Measurements from ENCODE around the gene LTA. TPM values are rescaled to one million over a fixed set of nuclear protein-coding genes. Genes with fewer than 3 reads are reported as not detected.

LTA gene
- total and polyA plus RNA-seq, 3 experiments from 2014 or later: 23.3 to 854 (median 839) TPM

GRCh38 chr6:31535538-31536324, 36.4 kb upstream of the LTA start:
- peak overlapping the region in 7 of 8 donors; percentile 17 to 91 (median 63) for H3K27ac Mint-ChIP-seq

GRCh38 chr6:31538805-31539400, 33.2 kb upstream of the LTA start:
- Histone ChIP-seq H3K4me1 (ENCODE audit: insufficient read depth, low read length) (peaks cover 45% of the 10 kb centered on the region), H3K27ac (ENCODE audit: low read depth, low read length) (no peak overlapping the region), H3K36me3 (ENCODE audit: insufficient read depth, low read length) (peaks cover 47% of the 10 kb centered on the region), H3K27me3 (ENCODE audit: insufficient read depth, low read length, poor library complexity, severe bottlenecking) (no peaks in the 10 kb centered on the region), H3K4me3 (ENCODE audit: low read length) (no peak overlapping the region), H3K9me3 (ENCODE audit: low read length) (no peaks in the 10 kb centered on the region)
- Mint-ChIP-seq H3K27me3 (no peaks in the 10 kb centered on the region), H3K9me3 (no peaks in the 10 kb centered on the region), H3K36me3 (peaks cover 18 to 73% (median 36%) of the 10 kb centered on the region in 3 donors), H3K4me1 (peaks cover 59 to 76% (median 61%) of the 10 kb centered on the region in 3 donors), H3K27ac (peak overlapping the region; percentile 74 to 100 (median 99)), H3K4me3 (peak overlapping the region; percentile 96 to 99 (median 98))
- ChIA-PET CTCF (interaction anchor here (0.7 to 16.4 kb wide), 5 partner anchors 10 to 291 kb away, joined by 3 to 504 read pairs (median 3); partner anchors contain the start of gene NCR3), POLR2A (interaction anchor here (0.5 to 3.6 kb wide), 2 partner anchors 40 to 44 kb away, joined by 8 to 28 read pairs; no protein-coding TSS in a partner anchor)
- no peak for DNase-seq

More at GRCh38 chr6:31535538-31536324, 36.4 kb upstream of the LTA start:
- ChIA-PET POLR2A (no interaction called here), CTCF (no interaction called here)
- H3K4me3 Mint-ChIP-seq: peak overlapping the region in 1 of 7 donors; percentile 35
- H3K9me3 Mint-ChIP-seq: no peaks in the 10 kb centered on the region
- H3K27me3 Mint-ChIP-seq: no peaks in the 10 kb centered on the region
- Histone ChIP-seq H3K36me3 (ENCODE audit: insufficient read depth, low read length) (peaks cover 72% of the 10 kb centered on the region), H3K4me3 (ENCODE audit: low read length) (no peak overlapping the region), H3K27me3 (ENCODE audit: insufficient read depth, low read length, poor library complexity, severe bottlenecking) (no peaks in the 10 kb centered on the region), H3K9me3 (ENCODE audit: low read length) (no peaks in the 10 kb centered on the region), H3K27ac (ENCODE audit: low read depth, low read length) (no peak overlapping the region), H3K4me1 (ENCODE audit: insufficient read depth, low read length) (peaks cover 32% of the 10 kb centered on the region)
- peaks cover 48 to 73% (median 54%) of the 10 kb centered on the region in 3 donors for H3K4me1 Mint-ChIP-seq
- DNase-seq: no peak
- peaks cover 18 to 91% (median 43%) of the 10 kb centered on the region in 3 donors for H3K36me3 Mint-ChIP-seq

- no peaks in the 10 kb centered on the region for H3K9me3 Mint-ChIP-seq
- Histone ChIP-seq H3K27me3 (ENCODE audit: insufficient read depth, low read length, poor library complexity, severe bottlenecking) (no peaks in the 10 kb centered on the region), H3K9me3 (ENCODE audit: low read length) (no peaks in the 10 kb centered on the region), H3K4me3 (ENCODE audit: low read length) (peak overlapping the region; percentile 100), H3K4me1 (ENCODE audit: insufficient read depth, low read length) (peaks cover 45% of the 10 kb centered on the region), H3K27ac (ENCODE audit: low read depth, low read length) (peak overlapping the region; percentile 100), H3K36me3 (ENCODE audit: insufficient read depth, low read length) (peaks cover 30% of the 10 kb centered on the region)
- H3K36me3 Mint-ChIP-seq: peaks cover 17 to 56% (median 32%) of the 10 kb centered on the region in 3 donors
- ChIA-PET CTCF (interaction anchor here (1.3 to 32.2 kb wide), 7 partner anchors 10 to 80 kb away, joined by 3 to 576 read pairs (median 23); partner anchors contain the start of genes LST1, LTB, MCCD1 and NCR3), POLR2A (interaction anchor here (0.5 to 3.6 kb wide), 18 partner anchors 11 to 357 kb away, joined by 3 to 28 read pairs (median 5); partner anchors contain the start of genes C6orf47, EHMT2, MCCD1 and MICB)
- DNase-seq: no peak
- H3K4me3 Mint-ChIP-seq: peak overlapping the region; percentile 96 to 99 (median 98)
- H3K27ac Mint-ChIP-seq: peak overlapping the region; percentile 94 to 100 (median 99)
- no peaks in the 10 kb centered on the region for H3K27me3 Mint-ChIP-seq
- H3K4me1 Mint-ChIP-seq: peaks cover 62 to 65% (median 62%) of the 10 kb centered on the region in 3 donors
Observed at GRCh38 chr6:31540640-31541039, 31.4 kb upstream of the LTA start.

- peaks cover 12 to 51% (median 27%) of the 10 kb centered on the region in 3 donors for H3K36me3 Mint-ChIP-seq
- POLR2A ChIA-PET: interaction anchor here (0.5 to 3.6 kb wide), 28 partner anchors 10 to 895 kb away, joined by 3 to 28 read pairs (median 5); partner anchors contain the start of genes C6orf47, EHMT2, GPANK1 and MCCD1
- H3K4me3 Mint-ChIP-seq: peak overlapping the region; percentile 96 to 99 (median 98)
- no peaks in the 10 kb centered on the region for H3K27me3 Mint-ChIP-seq
- H3K9me3 ChIP-seq (ENCODE audit: low read length): no peaks in the 10 kb centered on the region
- H3K36me3 ChIP-seq (ENCODE audit: insufficient read depth, low read length): peaks cover 25% of the 10 kb centered on the region
- H3K4me3 ChIP-seq (ENCODE audit: low read length): peak overlapping the region; percentile 100
- H3K4me1 ChIP-seq (ENCODE audit: insufficient read depth, low read length): peaks cover 42% of the 10 kb centered on the region
- H3K27me3 ChIP-seq (ENCODE audit: insufficient read depth, low read length, poor library complexity, severe bottlenecking): no peaks in the 10 kb centered on the region
- no peaks in the 10 kb centered on the region for H3K9me3 Mint-ChIP-seq
- peak overlapping the region; percentile 99 to 100 (median 99) for H3K27ac Mint-ChIP-seq
- CTCF ChIA-PET: interaction anchor here (1.1 to 32.2 kb wide), 10 partner anchors 10 to 80 kb away, joined by 3 to 576 read pairs (median 6); partner anchors contain the start of genes LST1, LTB, MCCD1 and MICB
- H3K27ac ChIP-seq (ENCODE audit: low read depth, low read length): peak overlapping the region; percentile 100
- peaks cover 58 to 63% (median 62%) of the 10 kb centered on the region in 3 donors for H3K4me1 Mint-ChIP-seq
- peak; percentile 60 to 87 (median 79) for DNase-seq
Observed at GRCh38 chr6:31541059-31541657, 30.9 kb upstream of the LTA start.

- Mint-ChIP-seq H3K27me3 (no peaks in the 10 kb centered on the region), H3K36me3 (peaks cover 9 to 43% (median 22%) of the 10 kb centered on the region in 3 donors), H3K4me3 (peak within 1 kb of the TSS; percentile 96 to 99 (median 98)), H3K27ac (peak within 1 kb of the TSS; percentile 99 to 100 (median 99)), H3K4me1 (peaks cover 59 to 61% (median 61%) of the 10 kb centered on the region in 3 donors), H3K9me3 (no peaks in the 10 kb centered on the region)
- no peaks in the 10 kb centered on the region for H3K9me3 ChIP-seq (ENCODE audit: low read length)
- ChIA-PET POLR2A (interaction anchor here (0.6 to 3.6 kb wide), 22 partner anchors 9 to 356 kb away, joined by 3 to 28 read pairs (median 5); partner anchors contain the start of genes C6orf47, EHMT2, GPANK1 and MCCD1), CTCF (interaction anchor here (1.1 to 32.2 kb wide), 10 partner anchors 9 to 79 kb away, joined by 3 to 576 read pairs (median 6); partner anchors contain the start of genes LST1, LTB, MCCD1 and MICB)
- H3K36me3 ChIP-seq (ENCODE audit: insufficient read depth, low read length): peaks cover 18% of the 10 kb centered on the region
- no peaks in the 10 kb centered on the region for H3K27me3 ChIP-seq (ENCODE audit: insufficient read depth, low read length, poor library complexity, severe bottlenecking)
- peak within 1 kb of the TSS; percentile 100 for H3K4me3 ChIP-seq (ENCODE audit: low read length)
- H3K4me1 ChIP-seq (ENCODE audit: insufficient read depth, low read length): peaks cover 49% of the 10 kb centered on the region
- peak within 1 kb of the TSS; percentile 100 for H3K27ac ChIP-seq (ENCODE audit: low read depth, low read length)
- DNase-seq: peak; percentile 90 to 97 (median 94)
Observed at GRCh38 chr6:31541658-31542521, 30.2 kb upstream of the LTA start, which contains the start of gene DDX39B. DDX39B (minus strand) TSS chr6:31542003; CDS start chr6:31540532, 1,471 bp downstream.

GRCh38 chr6:31543639-31544038, 28.4 kb upstream of the LTA start:
- peaks cover 63 to 68% (median 67%) of the 10 kb centered on the region in 3 donors for H3K4me1 Mint-ChIP-seq
- POLR2A ChIA-PET: interaction anchor here (0.6 kb wide), 1 partner anchor 9 kb away, joined by 8 read pairs; no protein-coding TSS in a partner anchor

More at GRCh38 chr6:31543639-31544038, 28.4 kb upstream of the LTA start:
- H3K9me3 Mint-ChIP-seq: no peaks in the 10 kb centered on the region
- H3K36me3 ChIP-seq (ENCODE audit: insufficient read depth, low read length): peaks cover 11% of the 10 kb centered on the region
- peak overlapping the region in 2 of 8 donors; percentile 99 for H3K27ac Mint-ChIP-seq
- no peaks in the 10 kb centered on the region for H3K27me3 ChIP-seq (ENCODE audit: insufficient read depth, low read length, poor library complexity, severe bottlenecking)
- no peak for DNase-seq
- peaks cover 9 to 32% (median 19%) of the 10 kb centered on the region in 3 donors for H3K36me3 Mint-ChIP-seq
- no peaks in the 10 kb centered on the region for H3K27me3 Mint-ChIP-seq
- H3K4me1 ChIP-seq (ENCODE audit: insufficient read depth, low read length): peaks cover 53% of the 10 kb centered on the region
- no peak overlapping the region for H3K4me3 ChIP-seq (ENCODE audit: low read length)
- no peaks in the 10 kb centered on the region for H3K9me3 ChIP-seq (ENCODE audit: low read length)
- no peak overlapping the region for H3K27ac ChIP-seq (ENCODE audit: low read depth, low read length)
- CTCF ChIA-PET: interaction anchor here (16.4 to 32.2 kb wide), 2 partner anchors 39 to 55 kb away, joined by 504 to 576 read pairs; partner anchors contain the start of genes LST1, LTB, NCR3 and TNF
- no peak overlapping the region for H3K4me3 Mint-ChIP-seq
